ENCODE measurements around the gene AHCYL1.

Gene AHCYL1

DNA sequence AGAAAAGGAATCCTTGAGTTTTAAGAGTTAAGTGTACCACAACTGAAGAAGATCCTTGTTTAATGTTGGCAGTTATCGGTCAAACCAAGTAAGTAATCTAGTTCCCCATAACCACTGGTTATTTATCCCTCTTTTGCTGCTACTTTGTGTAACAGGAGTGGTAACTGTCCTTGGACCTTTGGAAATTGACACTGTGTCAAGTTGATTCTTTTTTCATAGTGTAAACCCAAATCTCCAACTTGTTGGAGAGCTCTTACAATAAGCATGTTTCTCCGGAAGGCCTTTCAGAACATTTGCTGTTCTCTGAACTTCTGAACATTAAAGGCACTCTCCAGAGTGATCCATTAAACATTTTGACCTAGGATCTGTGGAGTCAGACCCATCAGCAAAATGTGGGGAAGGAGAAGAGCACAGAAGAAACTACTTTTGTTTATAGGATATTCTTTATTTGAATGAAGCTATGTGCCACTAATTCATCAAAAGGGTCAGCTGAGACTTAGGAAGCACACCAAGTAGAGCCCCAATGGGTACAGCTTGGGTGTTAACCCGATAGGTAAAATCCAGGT lies 3.9 kb downstream of the AHCYL1 start:
- Histone ChIP-seq H3K4me3 (ENCODE audit: insufficient read length, low read depth) (no peak overlapping the region), H3K9me3 (ENCODE audit: insufficient read depth, low read length) (no peaks in the 10 kb centered on the region), H3K27me3 (ENCODE audit: insufficient read depth, insufficient read length) (no peaks in the 10 kb centered on the region), H3K4me1 (ENCODE audit: insufficient read depth, insufficient read length) (peaks cover 10% of the 10 kb centered on the region), H3K9ac (ENCODE audit: insufficient read length, low read depth) (no peak overlapping the region), H3K36me3 (ENCODE audit: insufficient read depth, insufficient read length, low read length) (peaks cover 73% of the 10 kb centered on the region)
- no peak for DNase-seq (ENCODE audit: low read depth, low spot score)
- TF ChIP-seq SUZ12 (IDR thresholded peaks at IDR 0.05; ENCODE audit: extremely low read depth, insufficient read depth, insufficient read length) (no peak), YY1 (IDR thresholded peaks at IDR 0.05; ENCODE audit: insufficient read depth, insufficient read length) (no peak), ZNF274 (IDR thresholded peaks at IDR 0.05; ENCODE audit: low read depth, low read length) (no peak)

DNA sequence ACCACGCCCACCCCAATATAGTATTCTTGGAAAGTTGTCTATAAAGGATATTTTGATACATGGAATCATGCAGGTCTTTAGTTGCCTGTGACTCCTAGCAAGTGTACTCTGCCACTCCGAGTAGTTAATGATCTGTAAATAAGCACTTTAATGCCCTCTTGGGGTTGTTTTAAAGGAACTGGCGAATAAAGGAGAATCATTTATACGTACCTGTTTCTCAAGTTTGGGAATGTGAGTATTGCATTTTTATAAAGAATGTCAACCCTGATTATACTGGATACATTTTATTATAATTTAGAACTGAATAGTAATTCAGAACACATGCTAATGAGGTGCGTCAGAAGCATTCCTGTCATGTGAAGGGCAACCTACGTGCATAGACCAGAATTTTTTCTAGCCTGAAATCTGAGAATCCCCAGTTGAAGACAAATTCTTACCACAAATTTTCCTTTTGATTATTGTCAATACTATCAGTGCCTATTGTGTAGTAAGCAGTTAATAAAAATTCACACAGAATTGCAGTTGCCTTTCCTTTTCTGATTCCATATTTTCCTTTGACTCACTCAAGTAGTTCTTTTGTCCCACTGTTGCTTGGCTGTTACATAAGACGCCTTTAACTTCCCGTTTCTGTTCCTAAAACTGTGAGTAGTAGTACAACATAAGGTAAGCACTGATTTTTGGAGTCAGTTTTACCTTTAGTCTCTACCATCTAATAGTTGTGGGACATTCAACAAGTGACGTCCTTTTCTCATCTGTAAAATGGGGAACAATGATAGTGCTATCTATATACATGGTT lies 5.1 kb downstream of the AHCYL1 start:
- Histone ChIP-seq H3K4me1 (ENCODE audit: insufficient read depth, insufficient read length) (peaks cover 6% of the 10 kb centered on the region), H3K36me3 (ENCODE audit: insufficient read depth, insufficient read length, low read length) (peaks cover 84% of the 10 kb centered on the region), H3K27me3 (ENCODE audit: insufficient read depth, insufficient read length) (no peaks in the 10 kb centered on the region), H3K4me3 (ENCODE audit: insufficient read length, low read depth) (no peak overlapping the region), H3K9ac (ENCODE audit: insufficient read length, low read depth) (no peak overlapping the region), H3K9me3 (ENCODE audit: insufficient read depth, low read length) (no peaks in the 10 kb centered on the region)
- TF ChIP-seq YY1 (IDR thresholded peaks at IDR 0.05; ENCODE audit: insufficient read depth, insufficient read length) (no peak), ZNF274 (IDR thresholded peaks at IDR 0.05; ENCODE audit: low read depth, low read length) (no peak), SUZ12 (IDR thresholded peaks at IDR 0.05; ENCODE audit: extremely low read depth, insufficient read depth, insufficient read length) (no peak)
- DNase-seq (ENCODE audit: low read depth, low spot score), result no peak

DNA sequence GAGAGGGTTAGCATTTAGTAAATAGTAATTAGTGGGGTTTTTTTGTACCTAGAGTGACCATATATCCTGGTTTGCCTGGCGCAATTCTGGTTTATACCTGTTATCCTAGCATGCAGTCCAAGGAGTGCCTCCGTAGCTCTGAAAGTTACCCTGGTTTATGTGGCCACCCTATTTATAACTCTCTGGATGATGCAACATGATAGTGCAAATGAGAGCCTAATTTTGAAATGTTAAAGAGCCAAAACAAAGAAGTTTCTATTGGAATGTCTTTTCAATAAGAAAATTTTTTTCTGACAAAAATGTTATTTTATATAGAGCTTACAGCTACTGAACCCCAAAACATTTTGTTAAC lies 5.7 kb downstream of the AHCYL1 start:
- Histone ChIP-seq H3K4me3 (ENCODE audit: insufficient read length, low read depth) (no peak overlapping the region), H3K27me3 (ENCODE audit: insufficient read depth, insufficient read length) (no peaks in the 10 kb centered on the region), H3K36me3 (ENCODE audit: insufficient read depth, insufficient read length, low read length) (peaks cover 89% of the 10 kb centered on the region), H3K4me1 (ENCODE audit: insufficient read depth, insufficient read length) (peaks cover 6% of the 10 kb centered on the region), H3K9me3 (ENCODE audit: insufficient read depth, low read length) (no peaks in the 10 kb centered on the region), H3K9ac (ENCODE audit: insufficient read length, low read depth) (no peak overlapping the region)
- TF ChIP-seq YY1 (IDR thresholded peaks at IDR 0.05; ENCODE audit: insufficient read depth, insufficient read length), result no peak
- TF ChIP-seq ZNF274 (IDR thresholded peaks at IDR 0.05; ENCODE audit: low read depth, low read length), result no peak
- no peak for TF ChIP-seq SUZ12 (IDR thresholded peaks at IDR 0.05; ENCODE audit: extremely low read depth, insufficient read depth, insufficient read length)
- DNase-seq (ENCODE audit: low read depth, low spot score), result no peak

DNA sequence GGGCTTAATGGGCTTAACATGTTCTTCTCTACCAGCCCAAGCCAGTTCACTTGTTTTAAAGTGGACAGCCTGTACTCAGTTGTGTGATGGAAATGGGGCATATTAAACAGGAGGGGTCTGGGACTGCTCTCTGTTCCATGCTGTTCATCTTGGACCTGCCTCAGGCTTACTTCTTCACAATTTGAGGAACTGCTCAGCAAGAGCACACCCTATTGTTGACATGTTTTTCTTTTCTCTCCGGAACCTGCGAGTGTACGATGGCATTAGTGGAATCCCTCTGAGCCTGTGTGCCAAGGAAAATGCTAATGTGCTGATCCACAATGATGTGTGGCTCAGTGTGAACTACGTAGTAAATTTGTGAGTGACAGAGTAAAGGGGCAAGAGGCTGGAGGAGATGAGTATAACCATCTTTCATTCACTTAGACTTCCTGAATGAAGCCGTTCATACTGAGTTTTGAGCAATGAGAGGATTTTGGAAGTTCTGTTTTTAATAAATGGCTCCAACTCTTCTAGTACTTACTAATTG lies 6.9 kb downstream of the AHCYL1 start:
- no peak overlapping the region for H3K9ac ChIP-seq (ENCODE audit: insufficient read length, low read depth)
- H3K36me3 ChIP-seq (ENCODE audit: insufficient read depth, insufficient read length, low read length), result peaks cover 92% of the 10 kb centered on the region
- H3K4me3 ChIP-seq (ENCODE audit: insufficient read length, low read depth), result no peak overlapping the region
- H3K9me3 ChIP-seq (ENCODE audit: insufficient read depth, low read length), result no peaks in the 10 kb centered on the region
- peaks cover 5% of the 10 kb centered on the region for H3K4me1 ChIP-seq (ENCODE audit: insufficient read depth, insufficient read length)
- no peaks in the 10 kb centered on the region for H3K27me3 ChIP-seq (ENCODE audit: insufficient read depth, insufficient read length)
- no peak for DNase-seq (ENCODE audit: low read depth, low spot score)
- no peak for TF ChIP-seq ZNF274 (IDR thresholded peaks at IDR 0.05; ENCODE audit: low read depth, low read length)
- TF ChIP-seq YY1 (IDR thresholded peaks at IDR 0.05; ENCODE audit: insufficient read depth, insufficient read length), result no peak
- no peak for TF ChIP-seq SUZ12 (IDR thresholded peaks at IDR 0.05; ENCODE audit: extremely low read depth, insufficient read depth, insufficient read length)

DNA sequence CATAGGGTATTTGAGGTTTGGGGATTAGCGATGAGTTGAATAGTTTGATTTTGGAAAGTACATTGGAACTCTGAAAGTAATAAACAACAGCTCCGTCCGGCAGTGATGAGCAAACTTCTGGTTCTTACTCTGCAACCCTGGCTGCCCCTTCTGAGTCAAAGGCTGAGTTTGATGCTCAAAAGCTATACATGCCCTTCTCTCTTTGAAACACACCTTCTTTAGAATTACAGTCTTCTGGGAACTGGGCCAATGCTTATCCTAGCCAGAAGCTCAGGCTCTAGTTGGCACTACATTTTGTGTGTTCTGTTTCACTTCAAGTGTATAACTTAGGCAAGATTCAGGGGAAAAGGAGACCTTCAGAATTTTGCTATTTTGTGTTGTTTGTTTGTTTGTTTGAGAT lies 9.3 kb downstream of the AHCYL1 start:
- Histone ChIP-seq H3K9ac (ENCODE audit: insufficient read length, low read depth) (no peak overlapping the region), H3K9me3 (ENCODE audit: insufficient read depth, low read length) (no peaks in the 10 kb centered on the region), H3K4me1 (ENCODE audit: insufficient read depth, insufficient read length) (no peaks in the 10 kb centered on the region), H3K36me3 (ENCODE audit: insufficient read depth, insufficient read length, low read length) (peaks cover 80% of the 10 kb centered on the region), H3K4me3 (ENCODE audit: insufficient read length, low read depth) (no peak overlapping the region), H3K27me3 (ENCODE audit: insufficient read depth, insufficient read length) (no peaks in the 10 kb centered on the region)
- no peak for TF ChIP-seq YY1 (IDR thresholded peaks at IDR 0.05; ENCODE audit: insufficient read depth, insufficient read length)
- no peak for DNase-seq (ENCODE audit: low read depth, low spot score)

DNA sequence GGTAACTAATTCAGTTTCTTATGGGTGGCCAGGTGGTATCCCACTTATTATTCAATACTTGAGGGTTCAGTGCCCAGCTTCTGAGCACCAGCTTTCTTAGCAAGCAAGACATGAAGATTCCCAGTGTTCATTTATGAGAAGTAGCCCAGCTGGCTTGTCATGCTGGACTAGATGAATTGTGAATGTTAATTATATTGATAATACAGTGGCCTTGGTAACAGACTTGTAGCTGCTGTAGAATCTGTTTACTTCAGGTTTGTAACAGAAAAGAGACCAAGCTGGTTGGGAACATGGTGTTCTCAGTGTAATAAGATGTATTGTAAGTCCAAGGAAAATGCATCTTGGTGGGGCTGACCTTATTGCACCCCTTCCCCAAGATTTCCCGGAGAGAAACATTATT lies 10.1 kb downstream of the AHCYL1 start:
- H3K27me3 ChIP-seq (ENCODE audit: insufficient read depth, insufficient read length), result no peaks in the 10 kb centered on the region
- H3K9ac ChIP-seq (ENCODE audit: insufficient read length, low read depth), result no peak overlapping the region
- peaks cover 78% of the 10 kb centered on the region for H3K36me3 ChIP-seq (ENCODE audit: insufficient read depth, insufficient read length, low read length)
- TF ChIP-seq SUZ12 (IDR thresholded peaks at IDR 0.05; ENCODE audit: extremely low read depth, insufficient read depth, insufficient read length) (no peak), YY1 (IDR thresholded peaks at IDR 0.05; ENCODE audit: insufficient read depth, insufficient read length) (no peak), ZNF274 (IDR thresholded peaks at IDR 0.05; ENCODE audit: low read depth, low read length) (no peak)
- DNase-seq (ENCODE audit: low read depth, low spot score), result no peak
- H3K4me1 ChIP-seq (ENCODE audit: insufficient read depth, insufficient read length), result no peaks in the 10 kb centered on the region
- no peaks in the 10 kb centered on the region for H3K9me3 ChIP-seq (ENCODE audit: insufficient read depth, low read length)
- H3K4me3 ChIP-seq (ENCODE audit: insufficient read length, low read depth), result no peak overlapping the region

DNA sequence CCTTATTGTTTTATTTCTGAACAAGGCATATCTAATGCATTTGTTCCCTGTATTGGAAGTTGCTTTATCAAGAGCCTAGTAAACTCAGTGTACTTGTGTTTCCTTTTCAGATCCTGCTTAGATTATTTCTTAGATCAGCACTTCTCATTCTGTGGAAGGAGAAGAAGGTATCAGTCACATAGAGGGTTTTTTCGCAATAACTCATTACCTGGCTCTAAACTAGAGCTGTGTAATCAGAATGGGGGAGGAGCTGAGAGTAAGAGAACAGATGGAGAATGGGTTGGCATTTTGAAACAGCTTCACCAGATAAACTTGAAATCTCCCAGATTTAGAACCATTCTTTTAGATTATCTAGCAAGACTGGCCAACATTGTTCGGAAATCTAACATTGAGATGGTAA lies 11.0 kb downstream of the AHCYL1 start:
- Histone ChIP-seq H3K9me3 (ENCODE audit: insufficient read depth, low read length) (no peaks in the 10 kb centered on the region), H3K27me3 (ENCODE audit: insufficient read depth, insufficient read length) (no peaks in the 10 kb centered on the region), H3K4me1 (ENCODE audit: insufficient read depth, insufficient read length) (no peaks in the 10 kb centered on the region), H3K9ac (ENCODE audit: insufficient read length, low read depth) (no peak overlapping the region), H3K36me3 (ENCODE audit: insufficient read depth, insufficient read length, low read length) (peaks cover 73% of the 10 kb centered on the region), H3K4me3 (ENCODE audit: insufficient read length, low read depth) (no peak overlapping the region)
- DNase-seq (ENCODE audit: low read depth, low spot score), result no peak
- no peak for TF ChIP-seq YY1 (IDR thresholded peaks at IDR 0.05; ENCODE audit: insufficient read depth, insufficient read length)
- TF ChIP-seq SUZ12 (IDR thresholded peaks at IDR 0.05; ENCODE audit: extremely low read depth, insufficient read depth, insufficient read length), result no peak
